H9 (cell line): Measurements from ENCODE around the gene LGALS8. TPM values are rescaled to one million over a fixed set of nuclear protein-coding genes. Genes with fewer than 3 reads are reported as not detected.

Experiments used
- DNase-seq: peaks from one replicate; pipeline ENCODE4 v3.0.0-alpha.2; 2017
- H2AFZ ChIP-seq: one replicate; pipeline ENCODE4 v1.6.1; 2013; ENCODE audit warnings: mild to moderate bottlenecking, low read length, control low read depth, moderate library complexity
- H2AK5ac ChIP-seq: 2 replicates; pipeline ENCODE4 v1.6.1; 2013; ENCODE audit warnings: low read length, control low read depth, mixed read lengths; ENCODE audit not compliant: insufficient read length
- H2BK120ac ChIP-seq: one replicate; pipeline ENCODE4 v1.6.1; 2013; ENCODE audit warnings: low read depth, mild to moderate bottlenecking, low read length, control low read depth, inconsistent platforms; ENCODE audit not compliant: poor library complexity, severe bottlenecking
- H2BK12ac ChIP-seq: 2 replicates; pipeline ENCODE4 v1.6.1; 2013; ENCODE audit warnings: low read length, control low read depth, mixed read lengths, low read depth; ENCODE audit not compliant: insufficient read length
- H2BK15ac ChIP-seq: 2 replicates; pipeline ENCODE4 v1.6.1; 2013; ENCODE audit warnings: low read depth, low read length, control low read depth
- H2BK20ac ChIP-seq: one replicate; pipeline ENCODE4 v1.6.1; 2013; ENCODE audit warnings: low read depth, mild to moderate bottlenecking, low read length, control low read depth, inconsistent platforms; ENCODE audit not compliant: poor library complexity, severe bottlenecking
- H2BK5ac ChIP-seq: 2 replicates; pipeline ENCODE4 v1.6.1; 2013; ENCODE audit warnings: low read length, control low read depth, mixed read lengths; ENCODE audit not compliant: insufficient read length
- H3K14ac ChIP-seq: 2 replicates; pipeline ENCODE4 v1.6.1; 2013; ENCODE audit warnings: low read length, control low read depth; ENCODE audit not compliant: insufficient read depth
- H3K18ac ChIP-seq: 2 replicates; pipeline ENCODE4 v1.6.1; 2013; ENCODE audit warnings: low read depth, mild to moderate bottlenecking, mixed read lengths, low read length, control low read depth; ENCODE audit not compliant: insufficient read length
- H3K23ac ChIP-seq: 2 replicates; pipeline ENCODE4 v1.6.1; 2013; ENCODE audit warnings: low read length, control low read depth, mixed read lengths, low read depth; ENCODE audit not compliant: insufficient read length
- H3K23me2 ChIP-seq: 2 replicates; pipeline ENCODE4 v1.6.1; 2013; ENCODE audit warnings: low read depth, mild to moderate bottlenecking, mixed read lengths, low read length, control low read depth; ENCODE audit not compliant: insufficient read length, poor library complexity, severe bottlenecking
- H3K27ac ChIP-seq: 2 replicates; pipeline ENCODE4 v1.5.1; 2013; ENCODE audit warnings: low read length, control low read depth, mixed read lengths, low read depth; ENCODE audit not compliant: insufficient read length
- H3K27me3 ChIP-seq: 2 replicates; pipeline ENCODE4 v1.6.1; 2013; ENCODE audit warnings: low read length, control low read depth, inconsistent platforms; ENCODE audit not compliant: insufficient read depth
- H3K4ac ChIP-seq: 2 replicates; pipeline ENCODE4 v1.6.1; 2013; ENCODE audit warnings: low read depth, mild to moderate bottlenecking, control low read depth, inconsistent platforms, low read length, moderate library complexity
- H3K4me1 ChIP-seq: 2 replicates; pipeline ENCODE4 v1.6.1; 2013; ENCODE audit warnings: low read length, control low read depth, inconsistent platforms; ENCODE audit not compliant: insufficient read depth
- H3K4me2 ChIP-seq: 2 replicates; pipeline ENCODE4 v1.6.1; 2013; ENCODE audit warnings: low read length, control low read depth, mixed read lengths; ENCODE audit not compliant: insufficient read length, insufficient read depth
- H3K56ac ChIP-seq: 2 replicates; pipeline ENCODE4 v1.6.1; 2013; ENCODE audit warnings: low read depth, mild to moderate bottlenecking, mixed read lengths, low read length, control low read depth; ENCODE audit not compliant: insufficient read length
- H3K79me1 ChIP-seq: 2 replicates; pipeline ENCODE4 v1.6.1; 2013; ENCODE audit warnings: low read depth, mild to moderate bottlenecking, moderate library complexity, low read length, control low read depth, inconsistent platforms; ENCODE audit not compliant: insufficient read depth, poor library complexity, severe bottlenecking
- H3K79me2 ChIP-seq: 2 replicates; pipeline ENCODE4 v1.6.1; 2013; ENCODE audit warnings: low read length, control low read depth, inconsistent platforms; ENCODE audit not compliant: insufficient read depth
- H3K9ac ChIP-seq: 2 replicates; pipeline ENCODE4 v1.6.1; 2013; ENCODE audit warnings: low read length, control low read depth, mixed read lengths; ENCODE audit not compliant: insufficient read length; ENCODE audit errors: extremely low read depth
- H3K9me3 ChIP-seq: one replicate; pipeline ENCODE4 v1.6.1; 2013; ENCODE audit warnings: low read depth, low read length, inconsistent platforms; ENCODE audit not compliant: control insufficient read depth
- H3T11ph ChIP-seq: one replicate; pipeline ENCODE4 v1.6.1; 2013; ENCODE audit warnings: mild to moderate bottlenecking, low read length, control low read depth, inconsistent platforms
- H4K20me1 ChIP-seq: one replicate; pipeline ENCODE4 v1.6.1; 2013; ENCODE audit not compliant: control insufficient read depth, insufficient read length, insufficient read depth
- H4K5ac ChIP-seq: 2 replicates; pipeline ENCODE4 v1.6.1; 2013; ENCODE audit warnings: low read depth, mild to moderate bottlenecking, mixed read lengths, low read length, control low read depth; ENCODE audit not compliant: insufficient read length
- H4K8ac ChIP-seq: replicated peaks from 2 replicates; pipeline ENCODE4 v1.6.1; 2013; ENCODE audit warnings: low read length, control low read depth, mixed read lengths, low read depth; ENCODE audit not compliant: insufficient read length
- H4K91ac ChIP-seq: 2 replicates; pipeline ENCODE4 v1.6.1; 2013; ENCODE audit warnings: low read depth, mild to moderate bottlenecking, moderate library complexity, mixed read lengths, low read length, control low read depth; ENCODE audit not compliant: insufficient read length
- H3K27ac Mint-ChIP-seq, 3 experiments: 2 replicates in 2 of 3; 3 replicates in 1 of 3; pipeline ENCODE4 v1.8.0; 2020 to 2021; ENCODE audit warnings: mixed read lengths in 3 of 3, mild to moderate bottlenecking in 1 of 3, moderate library complexity in 1 of 3
- H3K27me3 Mint-ChIP-seq: 2 replicates; pipeline ENCODE4 v1.8.0; 2021; ENCODE audit warnings: low read depth, mild to moderate bottlenecking, moderate library complexity, mixed read lengths
- H3K36me3 Mint-ChIP-seq, 3 experiments: 2 replicates in 2 of 3; 3 replicates in 1 of 3; pipeline ENCODE4 v1.8.0; 2020 to 2021; ENCODE audit warnings: low read depth in 3 of 3, mixed read lengths in 3 of 3; ENCODE audit not compliant: insufficient read depth in 1 of 3
- H3K4me1 Mint-ChIP-seq, 2 experiments: 2 replicates each; pipeline ENCODE4 v1.8.0; 2020; ENCODE audit warnings: mixed read lengths in 2 of 2
- H3K4me3 Mint-ChIP-seq, 2 experiments: 2 replicates in 1 of 2; 3 replicates in 1 of 2; pipeline ENCODE4 v1.8.0; 2020 to 2021; ENCODE audit warnings: mild to moderate bottlenecking in 2 of 2, mixed read lengths in 2 of 2, moderate library complexity in 1 of 2
- H3K9me3 Mint-ChIP-seq, 2 experiments: 2 replicates in 1 of 2; 3 replicates in 1 of 2; pipeline ENCODE4 v1.8.0; 2020; ENCODE audit warnings: mild to moderate bottlenecking in 2 of 2, mixed read lengths in 2 of 2, moderate library complexity in 1 of 2
- WGBS: extraction: QIAGEN DNeasy Blood & Tissue Kit; methylation state at CpG from one replicate; pipeline ENCODE4 v1.1.7; 2013; ENCODE audit warnings: missing lambda C conversion rate, low lambda C conversion rate, mixed read lengths; ENCODE audit not compliant: insufficient read length; ENCODE audit errors: extremely low coverage; 5-methylcytosine and 5-hydroxymethylcytosine counted together
- total RNA-seq: library from RNA; stranded (reverse); gene quantifications from 2 replicates; pipeline ENCODE4 v1.2.1, GENCODE V29; 2021
- TF ChIP-seq, protein P1 (sequence below): fragments of 200-600 bp; sonication (generic); conservative IDR thresholded peaks from 3 replicates; pipeline ENCODE4 v1.8.0; 2021; ENCODE audit warnings: antibody characterized with exemption, mild to moderate bottlenecking

LGALS8 gene
- total RNA-seq, 1 experiment from 2014 or later, result 14.2 TPM

DNA sequence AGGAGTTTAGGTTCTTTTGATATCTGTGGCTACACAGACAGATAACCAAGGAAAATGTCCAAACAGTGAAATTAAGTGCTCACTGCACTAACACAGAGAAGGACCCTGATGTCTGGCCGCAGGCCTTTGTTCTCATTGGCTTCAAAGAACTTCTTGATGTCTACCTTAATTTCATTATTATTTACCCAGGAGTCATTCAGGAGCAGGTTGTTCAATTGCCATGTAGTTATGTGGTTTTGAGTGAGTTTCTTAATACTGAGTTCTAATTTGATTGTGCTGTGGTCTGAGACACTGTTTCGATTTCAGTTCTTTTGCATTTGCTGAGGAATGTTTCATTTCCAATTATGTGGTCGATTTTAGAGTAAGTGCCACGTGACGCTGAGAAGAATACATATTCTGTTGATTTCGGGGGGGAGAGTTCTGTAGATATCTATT is 15.2 kb upstream of the LGALS8 start:
- no peak overlapping the region for H2BK15ac ChIP-seq
- H3K9me3 Mint-ChIP-seq, result no peaks in the 10 kb centered on the region

More for the DNA sequence above, 15.2 kb upstream of the LGALS8 start:
- Histone ChIP-seq H3K18ac (no peak overlapping the region), H2BK12ac (no peak overlapping the region), H4K20me1 (no peaks in the 10 kb centered on the region), H4K8ac (no peak overlapping the region), H2AFZ (no peak overlapping the region), H3K9ac (no peak overlapping the region), H3K4me2 (no peak overlapping the region), H3K79me1 (no peaks in the 10 kb centered on the region), H3K4me1 (no peaks in the 10 kb centered on the region), H4K91ac (no peak overlapping the region), H2AK5ac (no peak overlapping the region), H2BK120ac (no peak overlapping the region), H3K79me2 (no peaks in the 10 kb centered on the region), H3K14ac (no peak overlapping the region), H2BK5ac (no peak overlapping the region), H2BK20ac (no peak overlapping the region), H3K4ac (no peak overlapping the region), H3K23ac (no peak overlapping the region), H3K27me3 (no peaks in the 10 kb centered on the region), H3T11ph (no peak overlapping the region), H3K56ac (no peak overlapping the region), H3K9me3 (no peaks in the 10 kb centered on the region), H3K23me2 (no peaks in the 10 kb centered on the region), H4K5ac (no peak overlapping the region), H3K27ac (no peak overlapping the region)
- DNase-seq, result no peak
- TF ChIP-seq, protein P1, sequence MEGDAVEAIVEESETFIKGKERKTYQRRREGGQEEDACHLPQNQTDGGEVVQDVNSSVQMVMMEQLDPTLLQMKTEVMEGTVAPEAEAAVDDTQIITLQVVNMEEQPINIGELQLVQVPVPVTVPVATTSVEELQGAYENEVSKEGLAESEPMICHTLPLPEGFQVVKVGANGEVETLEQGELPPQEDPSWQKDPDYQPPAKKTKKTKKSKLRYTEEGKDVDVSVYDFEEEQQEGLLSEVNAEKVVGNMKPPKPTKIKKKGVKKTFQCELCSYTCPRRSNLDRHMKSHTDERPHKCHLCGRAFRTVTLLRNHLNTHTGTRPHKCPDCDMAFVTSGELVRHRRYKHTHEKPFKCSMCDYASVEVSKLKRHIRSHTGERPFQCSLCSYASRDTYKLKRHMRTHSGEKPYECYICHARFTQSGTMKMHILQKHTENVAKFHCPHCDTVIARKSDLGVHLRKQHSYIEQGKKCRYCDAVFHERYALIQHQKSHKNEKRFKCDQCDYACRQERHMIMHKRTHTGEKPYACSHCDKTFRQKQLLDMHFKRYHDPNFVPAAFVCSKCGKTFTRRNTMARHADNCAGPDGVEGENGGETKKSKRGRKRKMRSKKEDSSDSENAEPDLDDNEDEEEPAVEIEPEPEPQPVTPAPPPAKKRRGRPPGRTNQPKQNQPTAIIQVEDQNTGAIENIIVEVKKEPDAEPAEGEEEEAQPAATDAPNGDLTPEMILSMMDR, result no peak
- H3K27ac Mint-ChIP-seq, result no peak overlapping the region
- no peak overlapping the region for H3K4me3 Mint-ChIP-seq
- peaks cover 6 to 12% of the 10 kb centered on the region in 2 experiments; a peak in 3 of 4 replicates for H3K4me1 Mint-ChIP-seq
- WGBS, result no CpG with 5 or more reads among the region's 6 CpGs
- H3K36me3 Mint-ChIP-seq, result no peaks in the 10 kb centered on the region
- no peaks in the 10 kb centered on the region for H3K27me3 Mint-ChIP-seq
